A549 (cell line): ENCODE measurements around the gene ZC3HAV1.
"Not testable (repeated sequence)": the region's sequence is repeated elsewhere in the genome, so short reads cannot be mapped to it uniquely, and the experiment has no call there.

Experiments used
- CHD2 ChIP-seq: fragments of 150-350 bp; IDR thresholded peaks from 2 replicates; pipeline ENCODE4 v1.6.1; 2014; ENCODE audit warnings: low read length; ENCODE audit not compliant: partially characterized antibody
- EP300 ChIP-seq, 2 experiments: fragments of >200 bp; sonication (Bioruptor Twin); formaldehyde crosslinking; IDR thresholded peaks; 2 replicates in 1 of 2; 3 replicates in 1 of 2; pipeline ENCODE4 v1.6.1; 2016 to 2017
- JUN ChIP-seq, 2 experiments: fragments of >200 bp; sonication (Bioruptor Twin); formaldehyde crosslinking; IDR thresholded peaks; 2 replicates in 1 of 2; 3 replicates in 1 of 2; pipeline ENCODE4 v1.6.1; 2016 to 2017
- JUNB ChIP-seq: fragments of >200 bp; sonication (Bioruptor Twin); formaldehyde crosslinking; IDR thresholded peaks from 2 replicates; pipeline ENCODE4 v1.6.1; 2016
- MAZ ChIP-seq: fragments of 150-350 bp; IDR thresholded peaks from 2 replicates; pipeline ENCODE4 v1.6.1; 2014; ENCODE audit warnings: antibody characterized with exemption, low read depth, low read length, borderline replicate concordance
- NR3C1 ChIP-seq: fragments of >200 bp; sonication (Bioruptor Twin); formaldehyde crosslinking; IDR thresholded peaks from 3 replicates; pipeline ENCODE4 v1.6.1; 2017
- POLR2A ChIP-seq: IDR thresholded peaks from 2 replicates; pipeline ENCODE4 v1.6.1; 2012; ENCODE audit warnings: mild to moderate bottlenecking, low read length
- REST ChIP-seq: fragments of 200-600 bp; sonication (generic); IDR thresholded peaks from 2 replicates; pipeline ENCODE4 v1.6.1; 2016; ENCODE audit warnings: antibody characterized with exemption, mild to moderate bottlenecking, moderate library complexity
- RNF2 ChIP-seq: fragments of 200-600 bp; sonication (generic); IDR thresholded peaks from 2 replicates; pipeline ENCODE4 v1.6.1; 2016; ENCODE audit warnings: low read depth, mild to moderate bottlenecking, antibody characterized with exemption, moderate library complexity, borderline replicate concordance
- TF ChIP-seq, protein P1 (sequence below): fragments of >200 bp; sonication (Bioruptor Twin); formaldehyde crosslinking; IDR thresholded peaks from 3 replicates; pipeline ENCODE4 v1.5.1; 2016
- TF ChIP-seq, protein P2 (sequence below): fragments of 250-450 bp; sonication (Bioruptor Pico); IDR thresholded peaks from 2 replicates; pipeline ENCODE4 v1.5.0; 2021; ENCODE audit warnings: mild to moderate bottlenecking, moderate library complexity, borderline replicate concordance
- TF ChIP-seq, protein P3 (sequence below): IDR thresholded peaks from 2 replicates; pipeline ENCODE4 v1.6.1; 2012

GRCh38 chr7:139054656-139055055 lies 54.9 kb downstream of the ZC3HAV1 start:
- not testable (repeated sequence) for TF ChIP-seq NR3C1; CHD2; JUN (IDR thresholded peaks at IDR 0.05); REST; MAZ; JUNB; POLR2A; EP300 (IDR thresholded peaks at IDR 0.05); RNF2
- TF ChIP-seq, protein P1, sequence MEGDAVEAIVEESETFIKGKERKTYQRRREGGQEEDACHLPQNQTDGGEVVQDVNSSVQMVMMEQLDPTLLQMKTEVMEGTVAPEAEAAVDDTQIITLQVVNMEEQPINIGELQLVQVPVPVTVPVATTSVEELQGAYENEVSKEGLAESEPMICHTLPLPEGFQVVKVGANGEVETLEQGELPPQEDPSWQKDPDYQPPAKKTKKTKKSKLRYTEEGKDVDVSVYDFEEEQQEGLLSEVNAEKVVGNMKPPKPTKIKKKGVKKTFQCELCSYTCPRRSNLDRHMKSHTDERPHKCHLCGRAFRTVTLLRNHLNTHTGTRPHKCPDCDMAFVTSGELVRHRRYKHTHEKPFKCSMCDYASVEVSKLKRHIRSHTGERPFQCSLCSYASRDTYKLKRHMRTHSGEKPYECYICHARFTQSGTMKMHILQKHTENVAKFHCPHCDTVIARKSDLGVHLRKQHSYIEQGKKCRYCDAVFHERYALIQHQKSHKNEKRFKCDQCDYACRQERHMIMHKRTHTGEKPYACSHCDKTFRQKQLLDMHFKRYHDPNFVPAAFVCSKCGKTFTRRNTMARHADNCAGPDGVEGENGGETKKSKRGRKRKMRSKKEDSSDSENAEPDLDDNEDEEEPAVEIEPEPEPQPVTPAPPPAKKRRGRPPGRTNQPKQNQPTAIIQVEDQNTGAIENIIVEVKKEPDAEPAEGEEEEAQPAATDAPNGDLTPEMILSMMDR = not testable (repeated sequence)
- TF ChIP-seq, protein P2, sequence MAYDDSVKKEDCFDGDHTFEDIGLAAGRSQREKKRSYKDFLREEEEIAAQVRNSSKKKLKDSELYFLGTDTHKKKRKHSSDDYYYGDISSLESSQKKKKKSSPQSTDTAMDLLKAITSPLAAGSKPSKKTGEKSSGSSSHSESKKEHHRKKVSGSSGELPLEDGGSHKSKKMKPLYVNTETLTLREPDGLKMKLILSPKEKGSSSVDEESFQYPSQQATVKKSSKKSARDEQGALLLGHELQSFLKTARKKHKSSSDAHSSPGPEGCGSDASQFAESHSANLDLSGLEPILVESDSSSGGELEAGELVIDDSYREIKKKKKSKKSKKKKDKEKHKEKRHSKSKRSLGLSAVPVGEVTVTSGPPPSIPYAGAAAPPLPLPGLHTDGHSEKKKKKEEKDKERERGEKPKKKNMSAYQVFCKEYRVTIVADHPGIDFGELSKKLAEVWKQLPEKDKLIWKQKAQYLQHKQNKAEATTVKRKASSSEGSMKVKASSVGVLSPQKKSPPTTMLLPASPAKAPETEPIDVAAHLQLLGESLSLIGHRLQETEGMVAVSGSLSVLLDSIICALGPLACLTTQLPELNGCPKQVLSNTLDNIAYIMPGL = not testable (repeated sequence)
- TF ChIP-seq, protein P3, sequence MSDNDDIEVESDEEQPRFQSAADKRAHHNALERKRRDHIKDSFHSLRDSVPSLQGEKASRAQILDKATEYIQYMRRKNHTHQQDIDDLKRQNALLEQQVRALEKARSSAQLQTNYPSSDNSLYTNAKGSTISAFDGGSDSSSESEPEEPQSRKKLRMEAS = not testable (repeated sequence)
